ENCODE results near the gene PFKL. TPM values are rescaled to one million over a fixed set of nuclear protein-coding genes. Genes with fewer than 3 reads are reported as not detected.

Gene PFKL
- total RNA-seq, 1 experiment from 2014 or later, result 91.8 TPM

DNA sequence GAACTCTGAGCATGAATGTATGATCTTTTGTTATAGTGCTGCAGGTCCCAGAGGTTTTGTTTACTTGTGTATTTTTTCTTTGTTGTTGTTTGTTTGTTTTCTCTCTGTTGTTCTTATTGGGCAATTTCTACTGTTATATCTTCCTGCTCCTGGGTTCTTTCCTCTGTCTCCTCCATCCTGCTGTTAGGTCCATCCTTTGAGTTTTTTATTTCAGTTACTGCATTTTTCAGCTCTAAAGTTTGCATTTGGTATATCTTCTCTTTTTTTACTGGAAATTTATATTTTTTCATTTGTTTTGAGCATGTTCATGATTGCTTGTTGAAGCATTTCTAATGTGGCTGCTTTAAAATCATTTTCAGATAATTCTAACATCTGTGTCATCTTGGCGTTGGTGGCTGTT lies 63.4 kb downstream of the PFKL start:
- no peak for DNase-seq (ENCODE audit: low read depth)

DNA sequence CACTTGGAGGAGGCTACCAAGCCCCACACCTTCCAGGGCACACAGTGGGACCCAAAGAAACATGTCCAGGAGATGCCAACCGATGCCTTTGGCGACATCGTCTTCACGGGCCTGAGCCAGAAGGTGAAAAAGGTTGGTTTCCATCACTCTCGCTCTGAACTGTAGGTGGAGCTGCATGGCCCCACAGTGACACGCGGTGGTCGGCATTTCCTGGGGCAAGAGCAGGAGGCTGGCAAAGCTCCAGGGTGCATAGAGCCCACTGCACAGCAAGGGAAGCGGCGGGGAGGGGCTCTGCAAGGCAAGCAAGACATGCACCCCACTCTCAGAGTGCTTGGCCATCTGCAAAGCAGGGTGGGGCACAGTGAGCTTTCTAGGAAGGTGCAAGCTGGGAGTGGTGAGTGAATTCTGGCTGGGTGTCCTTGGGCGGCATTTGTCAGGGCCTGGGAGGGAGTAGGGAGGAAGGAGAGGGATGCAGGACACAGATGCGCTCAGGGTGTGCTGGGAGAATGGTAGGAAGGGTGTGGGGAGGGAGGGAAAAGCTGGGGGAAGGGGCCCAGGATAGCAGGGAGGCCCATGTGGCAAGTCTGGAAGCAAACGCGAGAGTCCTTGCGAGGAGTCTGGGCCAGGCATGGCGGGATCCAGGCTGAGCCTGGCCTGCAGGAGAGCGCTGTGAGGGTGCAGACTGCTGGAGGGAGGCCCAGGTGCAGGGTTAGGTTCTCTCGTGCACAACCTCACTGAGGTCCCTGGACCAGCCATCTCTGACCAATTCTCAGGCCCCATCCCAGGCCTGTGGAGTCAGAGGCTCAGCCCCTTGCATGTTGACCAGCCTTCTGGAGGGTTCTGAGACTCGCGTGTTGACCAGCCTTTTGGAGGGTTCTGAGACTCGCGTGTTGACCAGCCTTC lies 64.5 kb downstream of the PFKL start:
- no peak for DNase-seq (ENCODE audit: low read depth)

DNA sequence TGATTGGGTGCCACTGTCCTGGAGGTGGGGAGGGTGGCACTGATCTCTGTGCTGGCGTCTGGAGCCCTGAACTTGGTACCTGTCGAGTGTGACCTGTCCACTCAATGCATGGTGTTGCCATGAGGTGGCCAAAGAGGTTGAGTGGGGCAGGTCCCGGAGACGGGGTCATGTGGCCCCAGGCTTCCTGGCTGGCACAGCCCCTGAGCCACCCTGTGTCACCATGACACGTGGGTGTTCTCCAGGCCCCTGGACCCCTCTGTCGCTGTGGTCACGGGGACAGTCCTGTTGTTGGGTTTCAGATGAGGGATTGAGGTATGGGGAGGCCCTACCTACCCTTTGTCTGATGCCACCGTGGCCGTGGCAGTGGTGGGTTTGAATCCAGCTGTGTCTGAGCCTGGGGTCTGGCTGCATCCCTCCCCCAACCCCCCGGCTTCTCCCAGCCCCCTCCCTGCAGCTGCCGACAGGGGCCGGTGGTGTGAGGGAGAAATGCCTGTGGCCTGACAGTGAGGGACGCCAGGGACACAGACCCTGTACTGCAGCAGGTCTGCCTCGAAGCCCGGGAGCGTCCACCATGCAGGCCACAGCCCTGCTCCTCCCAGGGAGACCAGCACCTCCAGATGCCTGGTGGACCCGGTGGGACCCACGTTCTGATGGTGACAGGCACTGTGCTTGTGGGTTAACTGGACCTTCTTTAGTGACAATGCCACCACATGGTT lies 65.6 kb downstream of the PFKL start:
- no peak for DNase-seq (ENCODE audit: low read depth)

DNA sequence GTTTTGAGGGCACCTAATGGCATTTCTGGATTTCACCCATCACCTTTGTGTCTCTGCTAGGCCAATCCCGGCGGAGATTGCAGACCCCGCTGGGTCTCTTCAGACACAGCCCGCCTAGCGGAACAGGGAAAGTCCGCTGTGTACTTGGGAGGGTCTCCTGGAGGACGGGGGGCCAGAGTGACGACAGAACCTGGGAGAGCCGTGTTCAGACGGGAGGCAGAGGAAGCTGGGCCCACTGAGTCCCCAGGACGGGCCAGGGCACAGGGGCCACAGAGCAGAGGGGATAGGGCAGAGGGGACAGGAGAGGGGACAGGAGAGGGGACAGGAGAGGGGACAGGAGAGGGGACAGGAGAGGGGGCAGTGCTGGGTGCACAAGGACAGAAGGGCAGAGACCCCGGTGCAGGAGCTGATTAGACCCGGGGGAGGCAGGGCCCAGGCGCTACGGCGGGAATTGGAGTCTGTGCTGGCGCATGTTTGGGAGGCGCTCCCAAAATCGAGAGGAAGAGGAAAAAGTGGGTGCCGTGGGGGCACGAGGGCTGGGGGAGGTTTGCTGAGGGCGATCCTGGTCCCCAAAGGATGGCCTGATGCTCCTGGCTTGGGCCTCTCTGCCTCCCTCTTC lies 66.2 kb downstream of the PFKL start:
- DNase-seq (ENCODE audit: low read depth), result no peak

DNA sequence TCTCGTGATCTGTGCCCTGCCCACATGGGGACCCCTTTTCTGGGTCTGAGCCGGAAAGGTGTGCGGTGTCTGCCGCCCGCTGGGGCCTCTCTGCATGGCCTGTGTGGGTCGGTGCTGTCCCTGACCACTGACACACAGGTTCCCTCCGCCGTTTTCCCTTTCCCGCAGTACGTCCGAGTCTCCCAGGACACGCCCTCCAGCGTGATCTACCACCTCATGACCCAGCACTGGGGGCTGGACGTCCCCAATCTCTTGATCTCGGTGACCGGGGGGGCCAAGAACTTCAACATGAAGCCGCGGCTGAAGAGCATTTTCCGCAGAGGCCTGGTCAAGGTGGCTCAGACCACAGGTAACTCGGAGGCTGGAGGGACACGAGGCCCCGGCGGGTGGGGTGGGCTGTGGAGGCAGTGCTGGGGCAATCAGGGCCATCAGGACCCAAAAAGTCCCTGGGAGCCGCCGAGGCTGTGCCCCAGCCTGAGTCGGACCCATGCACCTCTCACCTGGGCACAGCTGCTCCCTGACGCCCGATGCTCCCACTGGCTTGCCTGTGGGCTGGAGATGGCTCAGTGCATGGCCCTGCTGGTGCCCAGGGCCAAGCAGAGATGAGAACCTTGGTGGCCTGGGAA lies 66.8 kb downstream of the PFKL start:
- DNase-seq (ENCODE audit: low read depth), result no peak

DNA sequence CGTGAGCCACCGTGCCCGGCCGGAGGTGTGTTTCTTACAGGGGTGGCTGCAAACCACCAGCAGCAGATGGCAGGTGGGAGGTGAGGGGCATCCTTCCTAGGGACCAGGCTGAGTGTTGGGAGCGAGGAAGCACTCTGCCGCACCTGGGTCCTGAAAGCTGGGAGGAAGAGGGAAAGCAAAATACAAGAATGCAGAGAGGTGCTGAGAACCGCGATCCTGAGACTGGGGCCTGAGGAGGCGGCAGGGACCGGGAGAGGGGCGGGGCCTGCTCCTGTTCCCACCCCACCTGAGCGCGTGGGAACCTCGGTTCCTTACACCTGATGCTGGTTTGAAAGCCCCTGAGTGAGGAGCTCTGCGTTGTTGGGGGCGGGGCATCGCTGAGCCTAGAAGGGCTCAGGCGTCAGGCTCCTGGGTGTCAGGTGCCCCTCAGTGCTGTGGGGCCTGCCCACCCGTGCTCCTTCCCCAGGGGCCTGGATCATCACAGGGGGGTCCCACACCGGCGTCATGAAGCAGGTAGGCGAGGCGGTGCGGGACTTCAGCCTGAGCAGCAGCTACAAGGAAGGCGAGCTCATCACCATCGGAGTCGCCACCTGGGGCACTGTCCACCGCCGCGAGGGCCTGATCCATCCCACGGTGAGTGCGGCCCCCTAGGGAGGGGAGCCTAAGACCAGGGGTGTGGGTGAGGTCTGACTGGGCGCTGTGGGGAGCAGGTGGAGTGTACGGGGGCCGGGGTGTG lies 69.0 kb downstream of the PFKL start:
- DNase-seq (ENCODE audit: low read depth), result peak; percentile 14

DNA sequence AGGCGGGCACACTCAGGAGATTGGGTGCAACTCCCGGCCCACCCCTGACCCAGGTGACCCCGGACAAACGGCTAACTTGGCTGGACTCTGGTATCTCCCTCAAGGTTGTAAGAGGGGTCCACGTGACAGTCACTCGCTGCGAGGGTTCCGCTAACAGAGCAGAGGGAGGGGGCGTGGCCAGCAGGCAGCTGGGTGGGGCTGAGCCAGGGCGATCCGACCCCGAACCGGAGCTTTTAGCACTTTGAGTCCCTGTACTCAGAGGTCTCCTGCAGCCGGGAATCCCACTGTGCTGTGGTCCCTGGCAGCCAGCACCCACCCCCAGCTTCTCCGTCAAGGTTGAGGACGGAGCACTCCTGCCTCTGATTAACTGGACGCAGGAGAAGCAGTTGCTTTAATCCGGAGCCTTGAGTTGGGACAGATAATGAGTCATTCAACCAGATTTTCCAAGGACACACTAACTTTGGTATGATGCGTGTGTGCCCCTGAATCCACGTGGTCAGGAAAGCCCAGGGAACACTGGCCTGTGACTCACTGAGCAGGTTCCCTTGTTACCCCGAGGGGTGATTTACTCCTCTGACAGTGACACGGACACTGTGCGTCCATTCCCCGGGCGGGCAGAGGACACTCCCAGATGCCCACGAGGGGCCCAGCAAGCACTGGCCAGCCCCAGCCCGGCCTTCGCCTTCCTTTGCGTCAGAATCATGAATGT lies 70.3 kb downstream of the PFKL start:
- DNase-seq (ENCODE audit: low read depth), result peak; percentile 65

DNA sequence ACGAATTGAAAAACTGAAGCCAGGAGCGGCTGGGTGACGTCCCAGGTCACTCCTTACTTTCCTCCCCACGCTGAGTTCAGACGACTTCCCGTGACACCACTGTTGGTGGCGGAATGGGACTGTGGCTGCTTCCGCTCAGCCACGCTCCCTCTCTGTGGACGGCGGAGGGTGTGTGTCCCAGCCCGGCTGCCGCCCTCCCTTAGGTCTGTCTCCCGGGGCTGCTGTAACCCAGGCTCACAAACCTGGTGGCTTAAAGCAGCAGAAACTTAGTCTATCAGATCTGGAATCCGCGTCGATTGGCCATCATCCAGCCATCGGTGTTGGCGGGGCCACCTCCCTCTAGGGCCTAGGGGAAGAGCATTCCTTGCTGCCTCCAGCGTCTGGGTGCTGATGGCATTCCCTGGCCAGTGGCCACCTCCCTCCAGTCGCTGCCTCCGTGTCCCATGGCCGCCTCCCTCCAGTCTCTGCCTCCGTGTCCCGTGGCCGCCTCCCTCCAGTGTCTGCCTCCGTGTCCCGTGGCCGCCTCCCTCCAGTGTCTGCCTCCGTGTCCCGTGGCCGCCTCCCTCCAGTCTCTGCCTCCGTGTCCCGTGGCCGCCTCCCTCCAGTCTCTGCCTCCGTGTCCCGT lies 71.0 kb downstream of the PFKL start:
- DNase-seq (ENCODE audit: low read depth), result peak; percentile 6

DNA sequence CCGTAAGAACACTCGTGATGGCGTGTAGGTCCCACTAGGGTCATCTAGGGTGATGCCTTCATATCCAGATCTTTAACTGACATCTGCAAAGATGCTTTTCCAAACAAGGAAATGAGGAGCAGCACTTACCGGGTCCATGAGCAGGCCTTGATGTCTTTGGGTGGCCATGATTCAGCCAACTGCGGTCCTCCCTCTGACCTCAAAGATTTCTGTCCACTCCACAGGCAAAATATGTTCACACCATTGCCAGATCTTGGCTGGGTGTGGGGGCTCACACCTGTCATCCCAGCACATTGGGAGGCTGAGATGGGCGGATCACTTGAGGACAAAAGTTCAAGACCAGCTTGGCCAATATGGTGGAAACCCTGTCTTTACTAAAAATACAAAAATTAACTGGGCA lies 71.7 kb downstream of the PFKL start:
- DNase-seq (ENCODE audit: low read depth), result no peak

DNA sequence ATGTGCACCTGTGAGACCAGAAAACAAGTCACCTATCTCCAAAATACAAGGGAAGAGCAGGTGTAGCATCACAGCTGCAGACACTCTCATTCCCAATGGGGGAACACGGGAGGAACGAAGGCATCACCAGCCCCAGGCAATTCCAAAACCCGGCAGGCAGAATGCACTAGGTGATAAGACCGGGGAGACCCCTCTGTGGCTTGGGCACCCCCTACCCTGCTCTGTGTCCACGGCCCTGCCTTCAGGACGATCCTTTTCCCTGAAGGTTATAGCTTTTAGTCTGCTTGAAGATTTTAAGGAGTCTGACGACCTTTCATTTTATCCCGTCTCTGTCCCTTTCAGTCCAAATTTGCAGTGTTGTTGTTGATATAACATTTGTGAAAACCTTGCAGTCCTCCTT lies 72.8 kb downstream of the PFKL start:
- DNase-seq (ENCODE audit: low read depth), result no peak

DNA sequence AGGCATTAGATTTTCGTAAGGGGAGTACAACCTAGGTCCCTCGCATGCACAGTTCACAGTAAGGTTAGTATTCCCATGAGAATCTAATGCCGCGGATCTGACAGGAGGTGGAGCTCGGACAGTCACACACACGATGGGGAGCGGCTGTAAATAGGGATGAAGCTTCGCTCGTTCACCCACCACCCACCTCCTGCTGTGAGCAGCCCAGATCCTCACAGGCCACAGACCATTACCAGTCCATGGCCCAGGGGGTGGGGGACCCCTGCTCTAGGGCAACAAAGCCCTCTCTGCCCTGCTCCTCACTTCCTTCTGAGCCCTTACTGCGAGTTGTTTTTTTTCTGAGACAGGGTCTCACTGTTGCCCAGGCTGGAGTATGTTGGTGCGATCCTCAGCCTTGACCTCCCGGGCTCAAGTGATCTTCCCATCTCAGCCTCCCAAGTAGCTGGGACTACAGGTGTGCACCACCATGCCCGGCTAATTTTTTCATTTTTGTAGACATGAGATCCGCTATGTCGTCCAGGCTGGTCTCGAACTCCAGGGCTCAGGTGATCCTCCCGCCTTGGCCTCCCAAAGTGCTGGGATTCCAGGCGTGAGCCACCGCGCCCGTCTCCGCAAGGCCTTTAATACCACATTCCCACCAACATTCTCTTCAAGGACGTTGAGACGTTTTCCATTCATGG lies 74.9 kb downstream of the PFKL start:
- no peak for DNase-seq (ENCODE audit: low read depth)

DNA sequence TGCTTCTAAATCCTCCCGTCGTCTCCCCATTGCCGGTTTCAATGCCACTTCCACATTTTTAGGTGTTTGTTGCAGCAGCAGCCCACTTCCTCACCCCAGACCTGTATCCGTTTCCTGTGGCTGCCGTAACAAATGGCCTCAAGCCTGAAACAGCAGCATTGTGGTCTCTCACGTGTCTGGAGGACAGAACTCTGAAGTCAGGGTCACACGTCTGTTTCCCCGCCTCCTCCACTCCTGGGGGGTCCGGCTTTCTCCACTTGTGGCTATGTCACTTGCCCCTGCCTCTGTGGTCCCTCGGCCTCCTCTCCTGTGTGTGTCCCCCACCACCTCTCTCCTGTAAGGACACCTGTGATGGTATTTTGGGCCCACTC lies 75.4 kb downstream of the PFKL start:
- peak; percentile 2 for DNase-seq (ENCODE audit: low read depth)

DNA sequence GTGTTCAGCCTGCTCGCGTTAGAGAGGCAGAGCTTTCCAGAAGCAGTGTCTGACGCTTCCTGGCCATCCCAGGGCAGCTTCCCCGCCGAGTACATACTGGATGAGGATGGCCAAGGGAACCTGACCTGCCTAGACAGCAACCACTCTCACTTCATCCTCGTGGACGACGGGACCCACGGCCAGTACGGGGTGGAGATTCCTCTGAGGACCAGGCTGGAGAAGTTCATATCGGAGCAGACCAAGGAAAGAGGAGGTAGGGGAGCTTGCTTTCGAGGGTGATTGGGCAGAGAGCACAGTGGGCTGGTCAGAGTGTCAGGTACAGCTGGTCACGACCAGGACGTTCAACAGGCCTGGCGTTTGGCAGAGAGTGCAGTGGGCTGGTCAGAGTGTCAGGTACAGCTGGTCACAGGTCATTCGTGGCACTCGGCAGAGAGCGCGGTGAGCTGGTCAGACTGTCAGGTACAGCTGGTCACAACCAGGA lies 75.9 kb downstream of the PFKL start:
- no peak for DNase-seq (ENCODE audit: low read depth)

DNA sequence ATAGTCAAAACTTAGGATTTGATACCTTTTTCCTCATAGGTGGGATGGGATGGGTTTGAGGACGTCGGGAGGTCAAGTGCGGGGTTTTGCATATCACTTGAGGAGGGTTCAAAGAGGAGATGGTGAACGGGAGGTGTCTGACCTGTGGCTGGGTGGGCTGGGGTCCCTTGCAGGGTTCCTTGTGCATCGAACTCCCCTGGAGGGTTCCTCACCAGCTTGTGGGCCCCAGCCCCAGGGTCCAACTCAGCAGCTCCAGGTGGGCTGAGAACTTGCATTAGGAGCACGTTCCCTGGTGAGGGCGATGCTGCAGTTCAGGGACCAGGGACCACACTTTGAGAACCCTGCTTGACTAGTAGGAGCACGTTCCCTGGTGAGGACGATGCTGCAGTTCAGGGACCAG lies 76.8 kb downstream of the PFKL start:
- DNase-seq (ENCODE audit: low read depth), result no peak

Other genes starting within 250 kb of the PFKL start
- gene PWP2, start 192.7 kb upstream of the PFKL start, total RNA-seq (2014; rRNA removed; shearing (Covaris generic)), result 10.1 and 14.8 TPM in 2 replicates
- gene GATD3, start 166.4 kb upstream of the PFKL start, total RNA-seq (2014; rRNA removed; shearing (Covaris generic)), result 1.5 and 5.9 TPM in 2 replicates
- gene ICOSLG, start 59.1 kb upstream of the PFKL start, total RNA-seq (2014; rRNA removed; shearing (Covaris generic)), result 0.21 and 0.57 TPM in 2 replicates
- gene DNMT3L, start 38.2 kb upstream of the PFKL start, total RNA-seq (2014; rRNA removed; shearing (Covaris generic)), result not detected in 2 replicates
- not detected in 2 replicates for gene AIRE, start 14.2 kb upstream of the PFKL start, total RNA-seq (2014; rRNA removed; shearing (Covaris generic))
- 23.5 and 60.9 TPM in 2 replicates for gene CFAP410, start 39.3 kb downstream of the PFKL start, total RNA-seq (2014; rRNA removed; shearing (Covaris generic))
- 4.4 and 9.1 TPM in 2 replicates for gene TRPM2, start 53.6 kb downstream of the PFKL start, total RNA-seq (2014; rRNA removed; shearing (Covaris generic))
- 0.06 and 0.17 TPM in 2 replicates for gene LRRC3, start 155.5 kb downstream of the PFKL start, total RNA-seq (2014; rRNA removed; shearing (Covaris generic))
- gene KRTAP10-1, start 240.1 kb downstream of the PFKL start, total RNA-seq (2014; rRNA removed; shearing (Covaris generic)), result not detected in 2 replicates